GM23338 (cell line): ENCODE results near the gene HK1. TPM values are rescaled to one million over a fixed set of nuclear protein-coding genes. Genes with fewer than 3 reads are reported as not detected.

Source experiments
- ATAC-seq: fragments of 200-7000 bp; cut with Tn5 transposase; 3 replicates; pipeline ENCODE4 v1.9.1; 2020
- DNase-seq: peaks from one replicate; pipeline ENCODE4 v3.0.0-alpha.2; 2015; ENCODE audit warnings: low spot score
- H2AFZ ChIP-seq: fragments of 200-600 bp; sonication (generic); 2 replicates; pipeline ENCODE4 v1.8.0; 2016; ENCODE audit warnings: antibody characterized with exemption, mild to moderate bottlenecking, moderate library complexity
- H3F3A ChIP-seq: fragments of 200-600 bp; sonication (generic); replicated peaks from 2 replicates; pipeline ENCODE4 v1.8.0; 2017; ENCODE audit warnings: antibody characterized with exemption, mixed run types, low read depth
- H3K27ac ChIP-seq: fragments of 200-600 bp; sonication (generic); 2 replicates; pipeline ENCODE4 v1.6.1; 2016; ENCODE audit warnings: low read depth
- H3K27me3 ChIP-seq: fragments of 200-600 bp; sonication (generic); 2 replicates; pipeline ENCODE4 v1.8.0; 2016; ENCODE audit warnings: mild to moderate bottlenecking, mixed run types, moderate library complexity; ENCODE audit not compliant: insufficient read depth
- H3K36me3 ChIP-seq: fragments of 200-600 bp; sonication (generic); 2 replicates; pipeline ENCODE4 v1.8.0; 2016; ENCODE audit warnings: mild to moderate bottlenecking; ENCODE audit not compliant: insufficient read depth
- H3K4me1 ChIP-seq: fragments of 200-600 bp; sonication (generic); 2 replicates; pipeline ENCODE4 v1.8.0; 2016; ENCODE audit warnings: mild to moderate bottlenecking, moderate library complexity; ENCODE audit not compliant: insufficient read depth
- H3K4me2 ChIP-seq: fragments of 200-600 bp; sonication (generic); 2 replicates; pipeline ENCODE4 v1.7.1; 2017; ENCODE audit warnings: mixed run types
- H3K4me3 ChIP-seq: fragments of 200-600 bp; sonication (generic); 2 replicates; pipeline ENCODE4 v1.6.1; 2016; ENCODE audit warnings: mixed run types
- H3K79me2 ChIP-seq: fragments of 200-600 bp; sonication (generic); replicated peaks from 2 replicates; pipeline ENCODE4 v1.8.0; 2017; ENCODE audit warnings: mild to moderate bottlenecking; ENCODE audit not compliant: insufficient read depth
- H3K9me2 ChIP-seq: fragments of 200-600 bp; sonication (generic); 2 replicates; pipeline ENCODE4 v1.8.0; 2017; ENCODE audit not compliant: insufficient read depth
- H4K20me1 ChIP-seq: fragments of 200-600 bp; sonication (generic); replicated peaks from 2 replicates; pipeline ENCODE4 v1.8.0; 2017; ENCODE audit warnings: mild to moderate bottlenecking; ENCODE audit not compliant: insufficient read depth
- H3K27ac Mint-ChIP-seq: 2 replicates; pipeline ENCODE4 v1.8.0; 2020; ENCODE audit warnings: inconsistent platforms, mild to moderate bottlenecking, moderate library complexity, mixed read lengths
- H3K27me3 Mint-ChIP-seq: 3 replicates; pipeline ENCODE4 v1.8.0; 2022; ENCODE audit warnings: low read depth, mild to moderate bottlenecking, moderate library complexity, mixed read lengths, inconsistent platforms; ENCODE audit not compliant: insufficient read depth, poor library complexity
- H3K36me3 Mint-ChIP-seq: 3 replicates; pipeline ENCODE4 v1.8.0; 2021; ENCODE audit warnings: low read depth, mild to moderate bottlenecking, inconsistent platforms, moderate library complexity, mixed read lengths
- H3K4me1 Mint-ChIP-seq: 3 replicates; pipeline ENCODE4 v1.8.0; 2020; ENCODE audit warnings: mild to moderate bottlenecking, inconsistent platforms, mixed read lengths
- H3K4me3 Mint-ChIP-seq: 3 replicates; pipeline ENCODE4 v1.8.0; 2021; ENCODE audit warnings: moderate library complexity, mild to moderate bottlenecking, inconsistent platforms, mixed read lengths
- H3K9me3 Mint-ChIP-seq: 3 replicates; pipeline ENCODE4 v1.8.0; 2020; ENCODE audit warnings: moderate library complexity, mild to moderate bottlenecking, inconsistent platforms, mixed read lengths
- ETS1 ChIP-seq: IDR thresholded peaks from 2 replicates; pipeline ENCODE4 v1.6.1; 2016; ENCODE audit warnings: antibody characterized with exemption
- POLR2AphosphoS5 ChIP-seq: IDR thresholded peaks from 2 replicates; pipeline ENCODE4 v1.6.1; 2016; ENCODE audit warnings: antibody characterized with exemption, low read depth
- REST ChIP-seq: IDR thresholded peaks from one replicate; pipeline ENCODE4 v1.6.1; 2018; ENCODE audit warnings: antibody characterized with exemption; ENCODE audit not compliant: unreplicated experiment
- ZNF114 ChIP-seq: fragments of 250-450 bp; sonication (Bioruptor Pico); IDR thresholded peaks from 2 replicates; pipeline ENCODE4 v1.5.0; 2020; ENCODE audit warnings: mild to moderate bottlenecking, moderate library complexity
- ZNF331 ChIP-seq: fragments of 250-450 bp; sonication (Bioruptor Pico); IDR thresholded peaks from 2 replicates; pipeline ENCODE4 v1.5.0; 2020; ENCODE audit warnings: low read depth, mild to moderate bottlenecking, moderate library complexity
- polyA plus RNA-seq: library from polyadenylated mRNA; unstranded; fragments of >200 nt; fragmentation: Nextera tagmentation; extraction: Ambion mirVana; gene quantifications from 2 replicates; pipeline ENCODE4 v1.2.1, GENCODE V29; 2016
- total RNA-seq: library from RNA; depleted of rRNA; stranded (reverse); fragments of >200 nt; shearing (Covaris generic); gene quantifications from 2 replicates; pipeline ENCODE4 v1.2.3, GENCODE V29; 2014
- TF ChIP-seq, protein P1 (sequence below), 2 experiments: fragments of 200-600 bp in 1 of 2; sonication (generic) in 1 of 2; conservative IDR thresholded peaks; 2 replicates each; pipeline versions ENCODE4 v1.5.1 to v1.6.1; 2016 to 2017; ENCODE audit warnings: antibody characterized with exemption in 2 of 2, low read depth in 2 of 2, mild to moderate bottlenecking in 2 of 2, moderate library complexity in 1 of 2
- TF ChIP-seq, protein P2 (sequence below): fragments of 250-450 bp; sonication (Bioruptor Pico); IDR thresholded peaks from 2 replicates; pipeline ENCODE4 v1.5.0; 2020; ENCODE audit warnings: mild to moderate bottlenecking, moderate library complexity

Gene HK1
- total and polyA plus RNA-seq, 2 experiments from 2014 or later, result 76.6 to 229 TPM

GRCh38 chr10:69248117-69248730, 30.1 kb upstream of the HK1 start (continued):
- TF ChIP-seq, protein P1, sequence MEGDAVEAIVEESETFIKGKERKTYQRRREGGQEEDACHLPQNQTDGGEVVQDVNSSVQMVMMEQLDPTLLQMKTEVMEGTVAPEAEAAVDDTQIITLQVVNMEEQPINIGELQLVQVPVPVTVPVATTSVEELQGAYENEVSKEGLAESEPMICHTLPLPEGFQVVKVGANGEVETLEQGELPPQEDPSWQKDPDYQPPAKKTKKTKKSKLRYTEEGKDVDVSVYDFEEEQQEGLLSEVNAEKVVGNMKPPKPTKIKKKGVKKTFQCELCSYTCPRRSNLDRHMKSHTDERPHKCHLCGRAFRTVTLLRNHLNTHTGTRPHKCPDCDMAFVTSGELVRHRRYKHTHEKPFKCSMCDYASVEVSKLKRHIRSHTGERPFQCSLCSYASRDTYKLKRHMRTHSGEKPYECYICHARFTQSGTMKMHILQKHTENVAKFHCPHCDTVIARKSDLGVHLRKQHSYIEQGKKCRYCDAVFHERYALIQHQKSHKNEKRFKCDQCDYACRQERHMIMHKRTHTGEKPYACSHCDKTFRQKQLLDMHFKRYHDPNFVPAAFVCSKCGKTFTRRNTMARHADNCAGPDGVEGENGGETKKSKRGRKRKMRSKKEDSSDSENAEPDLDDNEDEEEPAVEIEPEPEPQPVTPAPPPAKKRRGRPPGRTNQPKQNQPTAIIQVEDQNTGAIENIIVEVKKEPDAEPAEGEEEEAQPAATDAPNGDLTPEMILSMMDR (conservative IDR thresholded peaks at IDR 0.05; ENCODE audit: low read depth in 2 of 2), result no peak
- TF ChIP-seq ZNF114 (no peak), REST (no peak), ETS1 (no peak), POLR2AphosphoS5 (no peak), ZNF331 (no peak)

DNA sequence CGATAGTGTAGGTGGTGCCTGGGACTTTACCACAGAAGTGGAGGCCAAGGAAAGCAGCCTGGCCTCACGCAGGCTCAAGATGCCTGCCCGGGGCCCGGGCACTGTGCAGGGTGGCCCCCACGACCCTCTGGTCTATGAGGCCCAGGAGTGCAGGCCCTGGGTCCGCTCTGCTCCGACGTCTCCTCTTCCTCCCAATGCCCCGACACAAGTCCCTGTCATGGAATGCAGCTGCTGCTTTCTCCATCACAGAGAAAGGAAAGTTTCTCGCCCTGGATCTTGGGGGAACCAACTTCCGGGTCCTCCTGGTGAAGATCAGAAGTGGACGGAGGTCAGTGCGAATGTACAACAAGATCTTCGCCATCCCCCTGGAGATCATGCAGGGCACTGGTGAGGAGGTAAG, 28.3 kb upstream of the HK1 start:
- no peaks in the 10 kb centered on the region for H3K27me3 Mint-ChIP-seq
- Histone ChIP-seq H3K9me2 (no peaks in the 10 kb centered on the region), H2AFZ (peak overlapping the region; percentile 72)
- TF ChIP-seq ZNF114 (no peak), REST (no peak)
- TF ChIP-seq, protein P2, sequence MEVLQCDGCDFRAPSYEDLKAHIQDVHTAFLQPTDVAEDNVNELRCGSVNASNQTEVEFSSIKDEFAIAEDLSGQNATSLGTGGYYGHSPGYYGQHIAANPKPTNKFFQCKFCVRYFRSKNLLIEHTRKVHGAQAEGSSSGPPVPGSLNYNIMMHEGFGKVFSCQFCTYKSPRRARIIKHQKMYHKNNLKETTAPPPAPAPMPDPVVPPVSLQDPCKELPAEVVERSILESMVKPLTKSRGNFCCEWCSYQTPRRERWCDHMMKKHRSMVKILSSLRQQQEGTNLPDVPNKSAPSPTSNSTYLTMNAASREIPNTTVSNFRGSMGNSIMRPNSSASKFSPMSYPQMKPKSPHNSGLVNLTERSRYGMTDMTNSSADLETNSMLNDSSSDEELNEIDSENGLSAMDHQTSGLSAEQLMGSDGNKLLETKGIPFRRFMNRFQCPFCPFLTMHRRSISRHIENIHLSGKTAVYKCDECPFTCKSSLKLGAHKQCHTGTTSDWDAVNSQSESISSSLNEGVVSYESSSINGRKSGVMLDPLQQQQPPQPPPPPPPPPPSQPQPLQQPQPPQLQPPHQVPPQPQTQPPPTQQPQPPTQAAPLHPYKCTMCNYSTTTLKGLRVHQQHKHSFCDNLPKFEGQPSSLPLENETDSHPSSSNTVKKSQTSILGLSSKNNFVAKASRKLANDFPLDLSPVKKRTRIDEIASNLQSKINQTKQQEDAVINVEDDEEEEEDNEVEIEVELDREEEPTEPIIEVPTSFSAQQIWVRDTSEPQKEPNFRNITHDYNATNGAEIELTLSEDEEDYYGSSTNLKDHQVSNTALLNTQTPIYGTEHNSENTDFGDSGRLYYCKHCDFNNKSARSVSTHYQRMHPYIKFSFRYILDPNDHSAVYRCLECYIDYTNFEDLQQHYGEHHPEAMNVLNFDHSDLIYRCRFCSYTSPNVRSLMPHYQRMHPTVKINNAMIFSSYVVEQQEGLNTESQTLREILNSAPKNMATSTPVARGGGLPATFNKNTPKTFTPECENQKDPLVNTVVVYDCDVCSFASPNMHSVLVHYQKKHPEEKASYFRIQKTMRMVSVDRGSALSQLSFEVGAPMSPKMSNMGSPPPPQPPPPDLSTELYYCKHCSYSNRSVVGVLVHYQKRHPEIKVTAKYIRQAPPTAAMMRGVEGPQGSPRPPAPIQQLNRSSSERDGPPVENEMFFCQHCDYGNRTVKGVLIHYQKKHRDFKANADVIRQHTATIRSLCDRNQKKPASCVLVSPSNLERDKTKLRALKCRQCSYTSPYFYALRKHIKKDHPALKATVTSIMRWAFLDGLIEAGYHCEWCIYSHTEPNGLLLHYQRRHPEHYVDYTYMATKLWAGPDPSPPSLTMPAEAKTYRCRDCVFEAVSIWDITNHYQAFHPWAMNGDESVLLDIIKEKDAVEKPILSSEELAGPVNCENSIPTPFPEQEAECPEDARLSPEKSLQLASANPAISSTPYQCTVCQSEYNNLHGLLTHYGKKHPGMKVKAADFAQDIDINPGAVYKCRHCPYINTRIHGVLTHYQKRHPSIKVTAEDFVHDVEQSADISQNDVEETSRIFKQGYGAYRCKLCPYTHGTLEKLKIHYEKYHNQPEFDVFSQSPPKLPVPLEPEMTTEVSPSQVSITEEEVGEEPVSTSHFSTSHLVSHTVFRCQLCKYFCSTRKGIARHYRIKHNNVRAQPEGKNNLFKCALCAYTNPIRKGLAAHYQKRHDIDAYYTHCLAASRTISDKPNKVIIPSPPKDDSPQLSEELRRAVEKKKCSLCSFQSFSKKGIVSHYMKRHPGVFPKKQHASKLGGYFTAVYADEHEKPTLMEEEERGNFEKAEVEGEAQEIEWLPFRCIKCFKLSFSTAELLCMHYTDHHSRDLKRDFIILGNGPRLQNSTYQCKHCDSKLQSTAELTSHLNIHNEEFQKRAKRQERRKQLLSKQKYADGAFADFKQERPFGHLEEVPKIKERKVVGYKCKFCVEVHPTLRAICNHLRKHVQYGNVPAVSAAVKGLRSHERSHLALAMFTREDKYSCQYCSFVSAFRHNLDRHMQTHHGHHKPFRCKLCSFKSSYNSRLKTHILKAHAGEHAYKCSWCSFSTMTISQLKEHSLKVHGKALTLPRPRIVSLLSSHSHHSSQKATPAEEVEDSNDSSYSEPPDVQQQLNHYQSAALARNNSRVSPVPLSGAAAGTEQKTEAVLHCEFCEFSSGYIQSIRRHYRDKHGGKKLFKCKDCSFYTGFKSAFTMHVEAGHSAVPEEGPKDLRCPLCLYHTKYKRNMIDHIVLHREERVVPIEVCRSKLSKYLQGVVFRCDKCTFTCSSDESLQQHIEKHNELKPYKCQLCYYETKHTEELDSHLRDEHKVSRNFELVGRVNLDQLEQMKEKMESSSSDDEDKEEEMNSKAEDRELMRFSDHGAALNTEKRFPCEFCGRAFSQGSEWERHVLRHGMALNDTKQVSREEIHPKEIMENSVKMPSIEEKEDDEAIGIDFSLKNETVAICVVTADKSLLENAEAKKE (CRISPR knock-in tag), result no peak

More for the DNA sequence above, 28.3 kb upstream of the HK1 start:
- DNase-seq (no peak), ATAC-seq (no peak)
- no peaks in the 10 kb centered on the region for H3F3A ChIP-seq
- H3K4me3 ChIP-seq, result no peak overlapping the region
- no peak overlapping the region for H3K4me3 Mint-ChIP-seq
- H4K20me1 ChIP-seq, result no peaks in the 10 kb centered on the region
- H3K27ac ChIP-seq, result no peak overlapping the region
- no peaks in the 10 kb centered on the region for H3K36me3 Mint-ChIP-seq
- no peak overlapping the region; the same call in 1 of the 2 replicates for H3K27ac Mint-ChIP-seq
- no peaks in the 10 kb centered on the region for H3K4me1 Mint-ChIP-seq
- no peaks in the 10 kb centered on the region for H3K27me3 ChIP-seq
- no peaks in the 10 kb centered on the region for H3K36me3 ChIP-seq
- H3K79me2 ChIP-seq, result no peaks in the 10 kb centered on the region
- H3K9me3 Mint-ChIP-seq, result no peaks in the 10 kb centered on the region
- no peaks in the 10 kb centered on the region for H3K4me1 ChIP-seq
- no peak overlapping the region for H3K4me2 ChIP-seq
